GM12865 (cell line): ENCODE results near the gene DBNDD2.
A peak's percentile ranks its signal among the peaks of the same experiment; 100 is the strongest.

Experiments
- DNase-seq: peaks from one replicate; pipeline ENCODE4 v3.0.0; 2010; ENCODE audit warnings: low read depth
- H3K4me3 ChIP-seq: 2 replicates; pipeline ENCODE4 v1.5.1; 2011; ENCODE audit warnings: mild to moderate bottlenecking, low read depth, low read length, control low read depth
- TF ChIP-seq, protein P1 (sequence below): IDR thresholded peaks from 2 replicates; pipeline ENCODE4 v1.5.1; 2011; ENCODE audit warnings: low read length, control low read depth, low read depth, inconsistent platforms; ENCODE audit not compliant: insufficient read depth; ENCODE audit errors: missing control alignments

The DBNDD2 gene

DNA sequence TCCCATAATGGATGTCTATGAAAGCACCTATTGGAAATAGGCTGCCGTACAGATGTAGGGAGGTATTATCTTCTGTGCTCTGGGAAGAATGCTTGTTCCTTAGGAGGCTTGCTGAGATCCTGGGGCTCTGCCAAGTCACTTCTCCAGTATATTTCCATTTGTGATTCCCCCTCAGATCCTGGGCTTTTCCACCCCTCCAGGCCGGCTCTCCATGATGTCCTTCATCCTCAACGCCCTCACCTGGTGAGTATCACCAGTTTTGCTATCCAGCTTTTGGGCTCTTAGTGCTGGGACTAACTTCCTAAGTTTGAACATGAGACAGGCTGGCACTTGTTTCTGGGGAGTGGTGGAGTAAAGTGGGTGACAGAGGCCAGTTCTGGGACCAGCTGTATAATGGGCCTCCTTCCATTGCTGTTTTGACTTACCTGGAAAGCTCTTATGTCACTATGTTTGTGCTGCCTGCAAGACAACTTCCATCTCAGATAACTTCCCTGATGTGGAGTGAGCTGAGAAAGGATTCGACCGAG, 42.6 kb upstream of the DBNDD2 start:
- H3K4me3 ChIP-seq = no peak overlapping the region
- TF ChIP-seq, protein P1, sequence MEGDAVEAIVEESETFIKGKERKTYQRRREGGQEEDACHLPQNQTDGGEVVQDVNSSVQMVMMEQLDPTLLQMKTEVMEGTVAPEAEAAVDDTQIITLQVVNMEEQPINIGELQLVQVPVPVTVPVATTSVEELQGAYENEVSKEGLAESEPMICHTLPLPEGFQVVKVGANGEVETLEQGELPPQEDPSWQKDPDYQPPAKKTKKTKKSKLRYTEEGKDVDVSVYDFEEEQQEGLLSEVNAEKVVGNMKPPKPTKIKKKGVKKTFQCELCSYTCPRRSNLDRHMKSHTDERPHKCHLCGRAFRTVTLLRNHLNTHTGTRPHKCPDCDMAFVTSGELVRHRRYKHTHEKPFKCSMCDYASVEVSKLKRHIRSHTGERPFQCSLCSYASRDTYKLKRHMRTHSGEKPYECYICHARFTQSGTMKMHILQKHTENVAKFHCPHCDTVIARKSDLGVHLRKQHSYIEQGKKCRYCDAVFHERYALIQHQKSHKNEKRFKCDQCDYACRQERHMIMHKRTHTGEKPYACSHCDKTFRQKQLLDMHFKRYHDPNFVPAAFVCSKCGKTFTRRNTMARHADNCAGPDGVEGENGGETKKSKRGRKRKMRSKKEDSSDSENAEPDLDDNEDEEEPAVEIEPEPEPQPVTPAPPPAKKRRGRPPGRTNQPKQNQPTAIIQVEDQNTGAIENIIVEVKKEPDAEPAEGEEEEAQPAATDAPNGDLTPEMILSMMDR = no peak
- DNase-seq = no peak

DNA sequence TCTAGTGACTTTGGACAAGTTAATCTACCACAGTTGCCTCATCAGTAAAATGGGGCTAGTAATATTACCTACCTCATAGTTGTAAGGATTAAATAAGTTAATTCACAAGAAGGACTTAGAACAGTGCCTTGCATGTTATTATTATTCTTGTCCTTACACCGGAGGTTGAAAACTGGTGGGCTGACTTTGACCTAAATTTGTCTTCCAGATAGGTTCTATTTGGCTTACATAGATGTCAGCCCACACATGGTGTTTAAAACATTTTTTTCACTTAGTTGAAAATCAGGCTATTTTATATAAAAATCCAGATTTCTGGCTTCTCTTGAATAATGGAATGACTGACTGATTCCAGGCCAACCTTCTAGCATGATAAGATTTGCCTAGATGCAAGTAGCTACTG, 41.9 kb upstream of the DBNDD2 start:
- DNase-seq = no peak

DNA sequence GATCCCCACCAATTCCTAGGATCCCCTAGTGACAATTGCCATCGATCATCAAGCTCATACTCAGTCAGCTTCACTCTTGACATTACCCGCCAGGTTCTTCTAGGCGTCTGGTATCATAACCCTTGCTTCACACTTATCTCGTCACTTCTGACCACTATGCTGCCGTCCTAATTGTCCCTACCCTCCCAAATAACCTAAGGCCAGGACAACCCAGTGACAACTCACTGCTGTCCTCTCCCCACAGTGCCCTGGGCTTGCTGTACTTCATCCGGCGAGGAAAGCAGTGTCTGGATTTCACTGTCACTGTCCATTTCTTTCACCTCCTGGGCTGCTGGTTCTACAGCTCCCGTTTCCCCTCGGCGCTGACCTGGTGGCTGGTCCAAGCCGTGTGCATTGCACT, 41.5 kb upstream of the DBNDD2 start:
- no peak overlapping the region for H3K4me3 ChIP-seq
- TF ChIP-seq, protein P1 = no peak
- DNase-seq = no peak

More for the DNA sequence above, 41.9 kb upstream of the DBNDD2 start:
- TF ChIP-seq, protein P1 = no peak
- H3K4me3 ChIP-seq = no peak overlapping the region

DNA sequence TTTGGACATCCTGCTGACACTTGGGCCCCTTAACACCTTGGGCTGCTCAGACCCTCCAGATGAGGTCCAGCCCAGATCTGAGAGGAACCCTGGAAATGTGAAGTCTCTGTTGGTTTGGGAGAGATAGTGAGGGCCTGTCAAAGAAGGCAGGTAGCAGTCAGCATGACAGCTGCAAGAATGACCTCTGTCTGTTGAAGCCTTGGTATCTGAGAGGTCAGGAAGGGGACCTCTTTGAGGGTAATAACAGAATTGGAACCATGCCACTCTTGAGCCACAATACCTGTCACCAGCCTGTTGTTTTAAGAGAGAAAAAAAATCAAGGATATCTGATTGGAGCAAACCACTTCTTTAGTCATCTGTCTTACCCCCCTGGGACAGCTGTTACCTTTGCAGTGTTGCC, 41.0 kb upstream of the DBNDD2 start:
- TF ChIP-seq, protein P1 = no peak
- no peak overlapping the region for H3K4me3 ChIP-seq
- no peak for DNase-seq

DNA sequence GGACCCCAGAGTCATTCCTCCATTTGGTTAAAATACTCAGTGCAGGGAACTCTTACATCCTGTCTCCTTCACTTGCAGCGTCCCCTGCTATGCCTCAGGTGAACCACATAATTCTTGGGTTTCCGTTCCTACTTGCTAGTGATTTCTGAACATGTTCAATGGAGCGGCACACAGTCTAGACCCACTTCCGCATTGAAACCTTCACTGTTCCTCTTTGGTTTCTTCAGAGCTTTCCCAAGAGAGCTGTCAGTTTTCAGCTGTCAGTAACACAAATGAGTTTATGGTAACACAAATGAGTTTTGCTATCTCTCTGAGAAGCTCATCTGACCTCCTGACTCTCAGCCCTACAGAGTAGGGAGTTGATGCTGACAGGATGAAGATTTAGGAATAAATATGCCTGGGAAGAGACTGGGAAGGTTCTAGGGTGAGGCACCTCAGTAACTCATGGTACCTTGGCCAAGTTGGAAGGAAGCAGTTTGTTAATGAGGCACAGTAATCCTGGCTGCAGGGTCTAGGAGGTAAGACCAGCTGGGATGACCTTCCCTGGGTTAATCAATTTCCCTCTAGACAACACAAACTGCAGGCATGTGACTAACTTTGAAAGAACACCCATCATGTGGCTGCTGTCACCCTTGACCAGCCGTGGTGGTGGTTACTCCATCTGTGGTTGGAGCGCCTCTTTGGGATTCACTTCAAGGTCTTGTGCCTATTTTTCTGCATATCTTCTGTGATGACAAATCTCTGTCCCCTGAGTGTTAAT, 39.7 kb upstream of the DBNDD2 start:
- DNase-seq = peak; percentile 96
- TF ChIP-seq, protein P1 = no peak
- H3K4me3 ChIP-seq = no peak overlapping the region

DNA sequence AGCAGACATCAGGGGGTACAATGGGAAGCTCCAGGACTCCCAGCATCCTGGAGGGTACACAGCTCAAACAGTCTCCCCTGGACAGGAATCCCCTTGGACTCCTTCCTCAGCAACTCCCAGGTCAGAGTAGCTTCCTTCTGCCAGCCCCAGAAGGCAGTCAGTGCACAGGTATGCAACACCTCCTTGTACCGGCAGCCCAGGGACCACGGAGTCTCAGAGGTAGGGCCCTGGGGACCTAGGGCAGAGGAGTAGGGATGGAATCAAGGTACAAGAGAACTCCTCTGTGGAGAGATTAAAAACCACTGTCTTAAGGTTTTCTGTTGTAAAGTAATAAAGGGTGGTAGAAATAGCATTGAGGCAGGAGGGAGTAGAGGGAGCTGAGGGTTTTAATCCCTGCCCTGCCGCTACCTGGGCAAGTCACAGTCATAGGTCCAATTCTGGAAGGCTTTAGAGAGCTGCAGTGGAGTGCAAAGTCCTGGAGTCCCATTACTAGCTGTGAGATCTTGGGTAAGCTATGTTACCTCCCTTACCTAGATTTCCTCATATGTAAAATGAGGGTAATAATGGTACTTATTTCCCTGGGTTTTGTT, 37.4 kb upstream of the DBNDD2 start:
- TF ChIP-seq, protein P1 = no peak
- no peak for DNase-seq
- no peak overlapping the region for H3K4me3 ChIP-seq
